Suppressor macrophage treated with lipopolysaccharide for 4 hours (primary cell): ENCODE results near the gene DSG2.

Source experiments
- DNase-seq: peaks from one replicate; pipeline ENCODE4 v3.0.0-alpha.2; 2020

The DSG2 gene

DNA sequence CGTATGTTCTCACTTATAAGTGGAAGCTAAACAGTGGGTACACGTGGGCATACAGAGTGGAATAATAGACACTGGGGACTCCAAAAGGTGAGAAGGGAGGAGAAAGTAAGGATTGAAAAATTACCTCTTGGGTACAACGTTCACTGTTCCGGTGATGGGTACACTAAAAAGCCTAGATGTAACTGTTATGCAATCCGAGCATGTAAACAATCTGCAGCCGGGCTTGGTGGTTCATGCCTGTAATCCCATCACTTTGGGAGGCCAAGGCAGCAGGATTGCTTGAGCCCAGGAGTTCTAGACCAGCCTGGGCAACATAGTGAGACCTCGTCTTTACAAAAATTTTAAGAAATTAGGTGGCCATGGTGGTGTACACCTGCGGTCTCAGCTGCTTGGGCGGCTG is 60.6 kb downstream of the DSG2 start:
- no peak for DNase-seq

GRCh38 chr18:31562726-31563125 is 64.7 kb downstream of the DSG2 start:
- no peak for DNase-seq

DNA sequence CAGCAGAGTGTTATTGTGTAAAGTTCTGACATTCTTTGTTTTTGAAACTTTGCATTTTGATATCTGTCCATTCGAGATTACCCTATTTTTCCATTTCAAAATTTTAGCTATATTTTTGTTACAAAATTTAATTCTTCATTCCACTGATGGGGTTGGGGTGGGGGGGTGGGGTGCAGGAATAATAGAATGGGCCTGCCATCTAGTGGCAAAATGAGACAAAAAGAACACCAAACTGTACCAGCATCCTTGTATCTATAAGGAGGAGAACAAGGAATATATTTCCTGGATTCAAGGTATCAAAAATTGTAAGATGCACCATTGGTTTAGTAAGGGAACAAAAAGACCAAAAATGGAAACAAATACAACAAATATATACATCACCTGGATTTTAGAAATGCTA is 65.8 kb downstream of the DSG2 start:
- DNase-seq = no peak

DNA sequence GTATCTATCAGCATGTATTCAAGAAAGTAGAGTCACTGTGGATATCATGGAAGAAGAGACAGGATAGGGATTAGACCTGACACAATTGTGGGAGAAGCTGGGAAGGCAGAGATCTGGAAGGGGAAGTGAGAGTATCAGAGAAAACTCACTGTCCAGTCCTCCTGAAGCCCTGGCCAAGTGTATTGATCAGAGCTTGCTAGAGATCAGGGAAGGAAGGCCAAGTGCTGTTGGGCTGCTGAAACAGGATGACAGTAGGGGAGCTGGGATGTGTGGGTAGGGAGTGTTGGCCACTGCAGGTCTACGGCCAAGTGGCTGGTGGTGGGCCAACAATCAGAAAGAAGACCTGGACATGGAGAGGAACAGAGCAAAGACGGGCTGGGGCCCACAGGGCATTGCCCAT is 67.4 kb downstream of the DSG2 start:
- no peak for DNase-seq

- no peak for DNase-seq
Measured at GRCh38 chr18:31565782-31566512, 68.0 kb downstream of the DSG2 start.

DNA sequence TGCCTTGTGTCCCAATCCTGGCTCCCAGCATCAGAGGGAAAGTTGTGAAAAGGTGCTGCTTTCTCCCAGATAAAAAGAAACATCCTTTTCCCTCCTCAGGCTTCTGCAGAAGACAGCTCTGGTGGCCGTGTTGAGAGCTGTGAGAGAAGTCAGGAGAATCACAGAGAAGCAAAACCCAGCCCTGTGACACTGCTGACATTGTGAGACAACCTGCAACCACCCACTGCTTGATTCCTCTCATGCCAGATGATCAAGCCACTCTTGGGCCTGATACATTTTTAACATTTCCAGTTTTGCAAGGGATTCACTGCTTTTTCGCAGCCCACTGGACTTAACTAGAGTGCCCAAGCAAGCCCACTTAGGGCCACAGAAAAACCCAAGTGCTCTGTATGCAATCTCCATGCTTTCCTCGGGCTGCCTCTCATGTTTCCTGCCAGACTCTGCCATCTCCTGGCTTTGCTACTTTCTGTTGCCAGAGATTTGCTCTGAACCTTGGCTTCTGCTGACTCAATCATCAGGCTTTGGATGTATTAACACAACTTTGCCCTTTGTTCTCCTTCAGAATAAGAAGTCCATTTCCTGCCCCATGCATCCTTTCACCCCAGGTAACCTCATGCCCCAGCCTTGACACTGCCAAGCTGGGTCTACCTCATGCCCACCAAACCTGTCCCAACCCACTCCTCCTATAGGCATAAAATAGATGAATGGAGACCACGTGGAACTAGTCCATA is 68.8 kb downstream of the DSG2 start:
- DNase-seq = no peak

DNA sequence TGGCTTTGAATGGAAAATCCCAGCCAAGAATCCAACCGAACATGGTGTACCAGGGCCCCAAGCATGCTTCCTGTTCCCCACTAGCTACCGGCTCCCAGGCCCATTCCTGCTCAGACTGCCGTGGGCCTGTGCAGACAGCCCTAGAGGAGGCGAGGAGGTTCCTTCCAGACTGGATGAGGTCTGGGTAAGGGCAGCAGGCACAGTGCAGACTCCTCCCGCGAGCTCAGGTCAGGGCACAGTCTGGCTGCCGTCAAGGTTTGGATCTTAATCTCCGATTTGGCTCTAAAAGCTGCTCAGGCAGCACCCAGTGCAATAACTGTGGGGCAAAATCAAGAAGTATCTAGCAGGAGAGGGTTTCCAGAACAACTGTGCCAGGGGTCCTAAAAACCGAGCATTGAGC is 74.4 kb downstream of the DSG2 start:
- no peak for DNase-seq

GRCh38 chr18:31573051-31573450 is 75.1 kb downstream of the DSG2 start:
- no peak for DNase-seq

GRCh38 chr18:31574359-31574758 is 76.4 kb downstream of the DSG2 start:
- peak; percentile 74 for DNase-seq

- no peak for DNase-seq
Measured at GRCh38 chr18:31575515-31576257, 77.7 kb downstream of the DSG2 start.

DNA sequence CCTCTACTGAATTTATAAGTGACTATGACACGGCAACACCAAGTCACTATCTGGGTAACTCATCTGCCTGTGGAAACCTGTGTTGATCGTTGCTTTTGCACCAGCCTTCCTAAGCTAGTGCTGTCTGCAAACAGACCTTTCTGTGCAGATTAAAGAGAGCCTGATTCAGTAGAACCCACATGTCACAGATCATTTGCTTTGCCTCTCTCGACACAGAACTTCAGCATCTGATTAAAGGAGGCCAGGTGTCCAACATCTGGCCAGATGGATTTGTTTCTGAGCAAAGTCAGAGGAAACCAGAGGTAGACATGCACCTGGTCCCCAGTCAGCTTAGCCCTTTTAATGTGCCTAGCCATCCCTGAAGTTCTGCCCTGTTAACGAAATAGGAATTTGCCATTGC is 78.7 kb downstream of the DSG2 start:
- DNase-seq = no peak

GRCh38 chr18:31577195-31577594 is 79.2 kb downstream of the DSG2 start:
- DNase-seq = no peak

GRCh38 chr18:31578126-31578525 is 80.1 kb downstream of the DSG2 start:
- no peak for DNase-seq

DNA sequence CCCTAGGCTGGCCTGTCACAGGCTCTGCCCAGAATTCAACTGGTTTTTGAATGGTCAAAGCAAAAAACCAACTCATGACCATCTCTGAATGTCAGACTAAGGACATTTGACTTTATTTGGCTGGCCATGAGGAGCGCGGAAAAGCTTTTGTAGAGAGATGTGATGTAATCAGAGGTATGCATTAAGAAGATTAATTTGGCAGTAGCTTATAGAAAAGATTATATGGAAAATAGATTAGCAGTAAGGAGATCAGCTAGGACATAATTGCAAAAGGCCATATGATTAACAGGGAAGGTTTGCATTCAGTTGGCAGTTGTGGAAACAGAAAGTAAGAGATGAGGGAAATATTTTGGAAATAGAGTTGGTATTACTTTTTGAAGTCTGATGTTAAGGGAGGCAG is 81.4 kb downstream of the DSG2 start:
- no peak for DNase-seq

DNA sequence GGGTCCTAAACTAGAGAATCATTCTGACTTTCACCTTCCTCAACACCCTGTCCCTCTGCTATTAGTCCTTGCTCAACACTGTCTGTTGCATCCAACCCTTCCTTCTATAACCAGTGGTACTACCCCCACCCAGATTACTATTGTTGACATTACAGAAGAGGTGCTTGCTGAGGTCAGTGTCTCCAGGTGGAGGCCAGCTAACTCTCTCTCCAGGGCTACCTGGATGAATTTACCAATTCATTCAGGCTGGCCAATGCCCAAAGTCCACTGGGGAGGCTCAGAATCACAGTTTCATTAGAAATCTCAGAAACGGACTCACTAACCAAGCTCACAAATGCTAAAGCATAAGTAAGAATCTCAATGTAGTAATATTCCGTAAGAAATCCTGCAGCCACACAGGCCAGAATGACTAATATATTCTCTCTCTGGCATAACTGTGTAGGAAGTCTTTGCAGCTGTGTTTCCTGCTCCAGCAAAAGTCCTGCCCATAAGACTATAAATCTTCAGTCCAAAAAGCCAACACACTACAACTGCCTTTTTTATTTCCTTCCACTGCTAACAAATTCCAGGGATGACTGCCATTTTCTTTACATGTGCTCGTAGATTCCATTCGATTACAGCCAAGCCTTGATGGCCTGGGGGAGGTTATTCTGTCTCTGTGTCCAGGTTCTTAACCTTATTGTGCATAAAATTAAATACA is 83.7 kb downstream of the DSG2 start:
- peak; percentile 11 for DNase-seq

- no peak for DNase-seq
Measured at GRCh38 chr18:31583185-31583854, 85.3 kb downstream of the DSG2 start.

DNA sequence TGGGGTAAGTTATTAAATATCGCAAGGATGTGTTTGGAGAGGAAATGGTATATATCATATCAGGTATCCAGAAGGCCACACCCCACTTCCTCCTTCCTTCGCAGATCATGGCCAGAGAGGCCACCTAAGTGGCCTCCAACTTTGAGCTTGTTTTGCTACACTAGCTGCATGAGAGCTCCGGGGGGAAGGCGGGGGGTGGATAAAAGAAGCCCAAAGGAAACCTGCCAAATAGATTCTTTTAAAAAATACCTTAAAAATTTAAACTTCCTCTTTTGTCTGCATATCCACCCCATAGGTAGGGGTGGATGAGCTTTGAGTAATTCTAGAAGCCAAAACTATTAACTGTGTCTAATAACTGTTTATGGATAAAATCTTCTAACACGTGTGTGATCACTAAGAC is 88.0 kb downstream of the DSG2 start:
- no peak for DNase-seq

DNA sequence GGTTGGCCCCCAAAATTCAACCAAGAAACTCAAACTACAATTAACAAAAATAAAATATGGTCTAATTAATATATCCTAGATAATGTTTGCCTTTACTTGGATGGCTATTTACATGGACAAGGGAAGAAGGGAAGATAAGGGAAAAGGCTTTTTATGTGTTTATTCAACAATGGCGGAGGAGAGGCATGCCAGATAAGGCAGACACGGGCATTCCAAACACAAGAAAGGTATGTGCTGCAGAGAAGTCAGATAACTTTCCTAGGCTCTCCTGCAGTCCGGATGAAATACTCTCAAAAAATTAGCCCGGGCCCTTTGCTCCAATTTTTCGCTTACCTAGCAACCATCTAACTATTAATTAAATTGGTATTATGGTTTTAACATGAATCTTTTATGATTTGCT is 88.6 kb downstream of the DSG2 start:
- DNase-seq = no peak

- no peak for DNase-seq
Measured at GRCh38 chr18:31587529-31587928, 89.6 kb downstream of the DSG2 start.

- no peak for DNase-seq
Measured at GRCh38 chr18:31590570-31590969, 92.6 kb downstream of the DSG2 start.

- no peak for DNase-seq
Measured at GRCh38 chr18:31591113-31591512, 93.1 kb downstream of the DSG2 start.

- no peak for DNase-seq
Measured at GRCh38 chr18:31591628-31592027, 93.7 kb downstream of the DSG2 start, which contains the start of gene TTR. TSS of gene TTR (plus strand) at chr18:31591877. CDS start at chr18:31591903, 26 bp downstream.
